ENCODE measurements around the gene SLCO3A1.

The SLCO3A1 gene

GRCh38 chr15:91872356-91873137 lies 19.0 kb downstream of the SLCO3A1 start:
- no peaks in the 10 kb centered on the region for H3F3A ChIP-seq (ENCODE audit: low read depth)
- H3K27me3 ChIP-seq (ENCODE audit: insufficient read depth, low read length, poor library complexity, severe bottlenecking) = no peaks in the 10 kb centered on the region
- H3K9ac ChIP-seq (ENCODE audit: low read depth, low read length, poor library complexity, severe bottlenecking) = no peak overlapping the region
- H3K9me2 ChIP-seq (replicated peaks; ENCODE audit: low read depth, low read length) = no peaks in the 10 kb centered on the region
- no peak overlapping the region for H3K4me3 ChIP-seq (ENCODE audit: low read length, poor library complexity, severe bottlenecking)
- H4K20me1 ChIP-seq (ENCODE audit: insufficient read depth, low read length, poor library complexity, severe bottlenecking) = no peaks in the 10 kb centered on the region
- H3K4me2 ChIP-seq (ENCODE audit: low read depth, low read length, poor library complexity, severe bottlenecking) = no peak overlapping the region
- H3K36me3 ChIP-seq (ENCODE audit: insufficient read depth, low read length) = no peaks in the 10 kb centered on the region
- H2AFZ ChIP-seq (ENCODE audit: low read length) = no peak overlapping the region
- H3K9me3 ChIP-seq (ENCODE audit: insufficient read depth, low read depth, low read length) = no peaks in the 10 kb centered on the region
- no peak for TF ChIP-seq EZH2phosphoT487 (IDR thresholded peaks at IDR 0.05; ENCODE audit: borderline replicate concordance)
- no peak for TF ChIP-seq CTCF (conservative IDR thresholded peaks at IDR 0.05; ENCODE audit: low read length)
- peaks cover 33% of the 10 kb centered on the region for H3K4me1 ChIP-seq (ENCODE audit: insufficient read depth, low read length, poor library complexity, severe bottlenecking)
- no peaks in the 10 kb centered on the region for H3K79me2 ChIP-seq (ENCODE audit: insufficient read depth, low read length)

- no peaks in the 10 kb centered on the region for H3K9me2 ChIP-seq (replicated peaks; ENCODE audit: low read depth, low read length)
- H3F3A ChIP-seq (ENCODE audit: low read depth) = no peaks in the 10 kb centered on the region
- H3K9ac ChIP-seq (ENCODE audit: low read depth, low read length, poor library complexity, severe bottlenecking) = no peak overlapping the region
- no peak overlapping the region for H2AFZ ChIP-seq (ENCODE audit: low read length)
- no peaks in the 10 kb centered on the region for H4K20me1 ChIP-seq (ENCODE audit: insufficient read depth, low read length, poor library complexity, severe bottlenecking)
- no peaks in the 10 kb centered on the region for H3K79me2 ChIP-seq (ENCODE audit: insufficient read depth, low read length)
- H3K4me3 ChIP-seq (ENCODE audit: low read length, poor library complexity, severe bottlenecking) = no peak overlapping the region
- no peaks in the 10 kb centered on the region for H3K9me3 ChIP-seq (ENCODE audit: insufficient read depth, low read depth, low read length)
- no peaks in the 10 kb centered on the region for H3K36me3 ChIP-seq (ENCODE audit: insufficient read depth, low read length)
- no peak for TF ChIP-seq CTCF (conservative IDR thresholded peaks at IDR 0.05; ENCODE audit: low read length)
- no peak for TF ChIP-seq EZH2phosphoT487 (IDR thresholded peaks at IDR 0.05; ENCODE audit: borderline replicate concordance)
- H3K27me3 ChIP-seq (ENCODE audit: insufficient read depth, low read length, poor library complexity, severe bottlenecking) = no peaks in the 10 kb centered on the region
- peaks cover 29% of the 10 kb centered on the region for H3K4me1 ChIP-seq (ENCODE audit: insufficient read depth, low read length, poor library complexity, severe bottlenecking)
- no peak overlapping the region for H3K4me2 ChIP-seq (ENCODE audit: low read depth, low read length, poor library complexity, severe bottlenecking)
Measured at GRCh38 chr15:91873138-91873536, 19.6 kb downstream of the SLCO3A1 start.

- H3K27me3 ChIP-seq (ENCODE audit: insufficient read depth, low read length, poor library complexity, severe bottlenecking) = no peaks in the 10 kb centered on the region
- H3K9me2 ChIP-seq (replicated peaks; ENCODE audit: low read depth, low read length) = no peaks in the 10 kb centered on the region
- H3K4me2 ChIP-seq (ENCODE audit: low read depth, low read length, poor library complexity, severe bottlenecking) = no peak overlapping the region
- no peak overlapping the region for H3K9ac ChIP-seq (ENCODE audit: low read depth, low read length, poor library complexity, severe bottlenecking)
- H4K20me1 ChIP-seq (ENCODE audit: insufficient read depth, low read length, poor library complexity, severe bottlenecking) = no peaks in the 10 kb centered on the region
- H3K79me2 ChIP-seq (ENCODE audit: insufficient read depth, low read length) = no peaks in the 10 kb centered on the region
- no peaks in the 10 kb centered on the region for H3K36me3 ChIP-seq (ENCODE audit: insufficient read depth, low read length)
- TF ChIP-seq CTCF (conservative IDR thresholded peaks at IDR 0.05; ENCODE audit: low read length) (no peak), EZH2phosphoT487 (IDR thresholded peaks at IDR 0.05; ENCODE audit: borderline replicate concordance) (no peak)
- H3F3A ChIP-seq (ENCODE audit: low read depth) = no peaks in the 10 kb centered on the region
- no peaks in the 10 kb centered on the region for H3K9me3 ChIP-seq (ENCODE audit: insufficient read depth, low read depth, low read length)
- no peak overlapping the region for H2AFZ ChIP-seq (ENCODE audit: low read length)
- H3K4me1 ChIP-seq (ENCODE audit: insufficient read depth, low read length, poor library complexity, severe bottlenecking) = peaks cover 23% of the 10 kb centered on the region
- no peak overlapping the region for H3K4me3 ChIP-seq (ENCODE audit: low read length, poor library complexity, severe bottlenecking)
Measured at GRCh38 chr15:91874171-91874570, 20.7 kb downstream of the SLCO3A1 start.

Measured in Loucy (cell line).